Fibroblast of skin of back (primary cell): Measurements from ENCODE around the gene ARAP2.

ENCODE experiments used
- DNase-seq: peaks from one replicate; pipeline ENCODE4 v3.0.0-alpha.2; 2013

Gene ARAP2

GRCh38 chr4:36180206-36180605, 64.1 kb downstream of the ARAP2 start:
- no peak for DNase-seq

GRCh38 chr4:36178484-36178883, 65.8 kb downstream of the ARAP2 start:
- peak; percentile 71 for DNase-seq

GRCh38 chr4:36177946-36178345, 66.4 kb downstream of the ARAP2 start:
- peak; percentile 35 for DNase-seq

DNA sequence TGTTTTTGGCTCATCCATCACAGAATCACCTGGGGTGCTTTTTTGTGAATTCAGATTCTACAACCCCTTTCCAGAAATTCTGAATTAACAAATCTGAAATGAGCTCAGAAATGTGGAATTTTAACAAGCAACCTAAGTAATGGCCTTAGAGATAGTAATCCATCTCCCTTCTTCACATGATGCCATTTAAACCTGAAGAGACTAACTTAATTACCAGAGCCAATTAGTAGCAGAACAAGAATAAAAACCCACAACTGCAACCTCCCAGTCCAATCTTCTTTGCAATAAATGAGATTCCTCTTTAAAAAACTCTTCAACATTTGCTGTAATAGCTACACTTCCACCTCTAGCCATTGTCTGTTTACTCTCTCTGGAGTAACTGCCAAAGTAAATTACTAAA, 69.7 kb downstream of the ARAP2 start:
- no peak for DNase-seq

- no peak for DNase-seq
These were observed 70.4 kb downstream of the ARAP2 start for GRCh38 chr4:36173905-36174304.

- no peak for DNase-seq
These were observed 71.7 kb downstream of the ARAP2 start for GRCh38 chr4:36172656-36173055.

GRCh38 chr4:36168127-36168878, 76.0 kb downstream of the ARAP2 start:
- DNase-seq, result peak; percentile 70

- DNase-seq, result peak; percentile 76
These were observed 78.7 kb downstream of the ARAP2 start for GRCh38 chr4:36165631-36166005.

DNA sequence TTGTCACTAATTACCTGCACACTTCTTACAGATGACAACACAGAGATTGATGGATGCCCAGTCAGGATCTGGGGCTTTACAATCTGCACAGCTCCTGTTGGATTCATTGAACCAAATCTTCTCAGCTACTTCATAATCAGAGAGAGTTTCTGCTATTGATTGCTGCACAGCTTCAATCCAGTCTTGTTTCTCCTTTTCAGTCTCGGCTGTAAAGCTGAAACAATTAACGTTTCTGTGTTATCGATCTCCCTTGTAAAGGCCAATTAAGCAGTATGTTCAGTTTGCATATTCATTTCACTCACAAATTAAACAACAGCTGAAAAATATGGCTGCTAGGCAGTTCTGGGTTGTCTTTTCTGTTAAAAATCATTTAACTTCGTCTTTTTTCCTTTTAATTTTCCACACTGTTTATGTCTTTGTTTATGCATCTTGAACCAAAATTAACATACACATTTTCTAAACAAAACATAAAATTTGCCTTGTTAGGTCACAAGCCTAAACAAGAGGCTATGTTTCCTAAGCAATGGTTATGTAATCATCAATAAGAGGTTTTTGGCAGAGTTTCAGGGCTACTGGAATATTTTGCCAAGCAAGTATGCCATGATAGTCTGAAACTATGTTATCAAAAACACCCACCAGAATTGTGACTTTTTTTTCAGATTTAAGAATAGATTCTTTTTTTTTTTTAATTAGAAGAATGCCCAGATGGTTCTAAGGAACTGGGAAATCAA, 79.2 kb downstream of the ARAP2 start:
- DNase-seq, result peak; percentile 50

- no peak for DNase-seq
These were observed 81.1 kb downstream of the ARAP2 start for GRCh38 chr4:36163198-36163597.

DNA sequence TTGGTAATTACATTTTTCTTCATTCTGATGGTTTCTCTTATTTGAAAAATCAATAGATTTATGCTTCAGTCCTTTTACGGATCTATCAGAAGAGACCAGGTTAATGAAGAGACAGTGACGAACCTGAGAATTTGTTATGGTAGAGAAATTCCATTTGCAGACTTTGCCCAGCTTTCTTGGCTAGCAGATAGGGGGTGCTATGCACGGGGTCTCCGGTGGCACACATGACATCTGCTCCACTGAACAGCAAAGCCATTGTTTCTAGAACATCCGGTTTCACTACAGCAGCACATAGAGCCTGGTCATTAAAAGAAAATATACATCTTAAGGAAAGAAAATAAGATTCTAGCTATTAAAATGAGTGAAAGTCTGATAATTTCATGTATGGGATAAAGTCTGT, 85.1 kb downstream of the ARAP2 start:
- no peak for DNase-seq

GRCh38 chr4:36152735-36153134, 91.6 kb downstream of the ARAP2 start:
- DNase-seq, result no peak

DNA sequence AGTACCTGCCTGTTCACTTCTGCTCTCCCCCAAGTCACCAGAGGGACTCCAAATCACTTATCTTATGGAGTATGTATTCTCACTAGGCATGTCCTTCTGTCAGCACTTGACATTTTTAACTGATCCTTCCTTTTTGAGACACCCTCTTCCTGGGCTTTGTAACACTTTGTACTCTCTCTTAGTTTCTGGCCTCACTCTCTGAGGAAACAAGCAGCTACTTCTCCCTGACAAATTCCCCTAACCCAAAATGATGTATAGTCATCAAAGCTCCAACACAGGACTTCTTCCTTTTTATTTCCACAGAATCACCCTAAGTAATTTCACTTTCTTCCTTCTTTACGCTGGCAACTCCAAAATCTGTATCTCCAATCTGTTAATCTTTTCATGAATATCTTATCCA, 101.8 kb downstream of the ARAP2 start:
- DNase-seq, result no peak

GRCh38 chr4:36141186-36141585, 103.1 kb downstream of the ARAP2 start:
- no peak for DNase-seq

DNA sequence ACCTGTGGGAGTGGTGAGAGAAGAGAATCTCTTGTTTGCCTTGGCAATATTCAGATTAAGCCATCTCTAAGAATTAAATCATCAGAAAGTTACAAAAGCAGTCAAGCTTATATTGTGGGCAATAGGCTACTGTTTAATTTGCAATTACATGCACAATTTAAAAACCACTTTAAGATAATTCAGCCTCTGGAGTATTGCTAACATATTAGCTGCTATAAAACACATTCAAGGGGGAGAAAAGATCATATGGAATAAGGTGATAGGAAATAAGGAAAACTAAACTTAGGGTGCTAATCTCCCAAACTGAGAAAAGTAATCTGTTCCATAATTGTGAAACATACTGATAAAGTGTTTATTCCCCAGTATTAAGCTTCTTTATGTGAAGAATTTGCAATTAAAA, 103.9 kb downstream of the ARAP2 start:
- DNase-seq, result no peak

DNA sequence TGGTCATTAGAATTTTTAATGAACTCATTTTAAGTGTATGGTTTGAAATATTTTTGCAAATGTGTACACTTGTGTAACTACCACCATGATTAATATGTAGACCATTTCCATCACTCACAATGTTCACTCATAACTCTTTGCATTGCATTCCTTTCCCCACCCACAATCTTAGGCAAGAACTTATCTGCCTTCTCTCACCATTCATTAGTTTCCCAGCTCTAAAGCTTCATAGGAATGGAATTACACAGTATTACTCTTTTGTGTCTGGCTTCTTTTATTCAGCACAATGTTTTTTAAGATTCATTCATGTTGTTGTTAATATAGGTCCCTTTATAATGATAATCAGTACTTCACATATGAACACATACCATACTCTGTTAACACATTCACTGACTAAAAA, 106.1 kb downstream of the ARAP2 start:
- peak; percentile 77 for DNase-seq

DNA sequence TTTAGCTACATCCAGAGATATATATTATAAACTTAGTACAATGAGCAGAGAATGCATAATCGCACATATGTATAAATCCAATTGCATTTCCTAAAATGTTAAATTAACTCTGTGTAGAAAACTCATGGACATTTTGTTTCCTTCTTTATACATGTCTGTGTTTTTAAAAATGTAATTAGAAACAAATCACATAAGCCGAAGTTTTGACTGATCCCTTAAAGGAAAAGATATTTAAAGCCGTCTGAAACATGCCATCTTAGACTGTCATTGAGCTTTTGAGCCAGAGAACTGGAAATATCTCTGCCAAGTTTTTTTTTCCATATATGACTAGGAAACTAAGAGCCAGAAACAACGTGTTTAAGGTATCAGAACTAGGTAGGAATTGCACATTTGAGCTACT, 107.0 kb downstream of the ARAP2 start:
- no peak for DNase-seq

GRCh38 chr4:36133658-36134057, 110.7 kb downstream of the ARAP2 start:
- DNase-seq, result no peak

DNA sequence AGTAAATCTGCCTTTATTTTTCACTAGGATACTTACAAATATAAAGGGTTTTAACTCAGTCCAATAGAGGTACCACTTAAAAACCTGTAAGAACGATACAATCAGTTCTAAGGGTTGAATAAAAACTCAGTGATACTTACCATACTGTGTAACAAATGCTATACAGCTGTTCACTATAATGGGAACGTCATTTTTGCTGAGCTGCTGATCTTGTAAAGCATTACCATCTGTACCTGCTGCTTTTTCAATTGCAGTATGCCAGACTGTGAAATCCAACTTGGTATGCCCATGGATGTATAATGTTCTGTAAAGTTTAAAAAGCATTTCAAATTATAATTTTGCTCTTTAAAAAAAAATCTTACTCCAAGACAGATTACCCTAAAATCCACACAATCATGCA, 111.2 kb downstream of the ARAP2 start:
- DNase-seq, result no peak

DNA sequence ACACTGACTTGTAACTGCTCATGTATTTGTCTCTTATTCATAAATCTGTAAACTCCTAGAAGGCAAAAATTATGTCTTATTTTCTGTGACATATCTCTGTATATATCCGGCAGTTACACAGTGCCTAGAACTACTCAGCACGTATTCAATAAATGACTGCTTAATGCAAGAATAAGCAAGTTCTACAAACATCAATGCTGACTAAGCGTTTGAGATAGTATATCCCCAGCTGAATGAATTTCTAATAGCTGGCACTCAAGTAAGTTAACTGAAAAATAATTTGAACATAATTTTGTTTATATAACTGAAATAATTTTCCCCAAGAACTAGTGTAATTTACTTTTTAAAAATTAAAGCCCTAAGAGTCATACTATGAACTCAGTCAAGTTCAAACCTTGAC, 113.7 kb downstream of the ARAP2 start:
- no peak for DNase-seq

DNA sequence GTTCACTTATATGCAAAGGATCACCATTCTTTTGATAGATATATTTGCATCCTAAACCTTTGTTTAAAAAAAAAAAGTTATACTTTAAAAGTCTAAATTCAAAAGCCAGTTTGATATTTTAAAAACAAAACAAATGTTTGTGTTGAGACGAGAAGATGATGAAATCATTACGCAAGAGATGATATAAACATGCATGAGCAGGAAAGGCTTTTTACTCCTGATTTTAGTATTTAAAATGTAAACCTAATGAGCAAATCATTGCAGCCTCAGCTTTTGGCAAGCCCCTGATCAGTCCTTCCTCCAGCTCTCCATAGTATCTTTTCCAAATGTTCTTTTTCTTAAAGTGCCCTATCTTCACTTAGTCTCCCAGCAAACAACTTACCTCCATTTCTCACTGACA, 115.6 kb downstream of the ARAP2 start:
- no peak for DNase-seq

- DNase-seq, result no peak
These were observed 120.4 kb downstream of the ARAP2 start for GRCh38 chr4:36123906-36124305.

DNA sequence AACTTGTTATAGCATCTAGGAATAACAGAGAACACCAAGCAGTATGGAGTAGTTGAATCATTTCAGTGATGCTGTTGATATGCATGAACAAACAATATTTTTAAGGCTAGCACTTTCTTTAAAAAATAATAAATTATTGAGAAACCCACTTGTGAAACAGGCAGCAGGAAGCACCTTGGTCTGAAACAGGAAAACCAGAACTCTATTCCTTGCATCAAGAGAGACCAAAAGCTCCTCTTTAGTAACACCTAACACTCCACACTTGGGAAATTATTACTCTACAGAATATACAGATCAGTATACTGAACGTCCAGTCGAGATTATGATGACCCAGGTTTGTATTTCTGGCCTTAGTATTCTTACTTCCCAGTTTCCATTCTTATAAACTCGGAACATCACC, 129.0 kb downstream of the ARAP2 start:
- DNase-seq, result no peak

DNA sequence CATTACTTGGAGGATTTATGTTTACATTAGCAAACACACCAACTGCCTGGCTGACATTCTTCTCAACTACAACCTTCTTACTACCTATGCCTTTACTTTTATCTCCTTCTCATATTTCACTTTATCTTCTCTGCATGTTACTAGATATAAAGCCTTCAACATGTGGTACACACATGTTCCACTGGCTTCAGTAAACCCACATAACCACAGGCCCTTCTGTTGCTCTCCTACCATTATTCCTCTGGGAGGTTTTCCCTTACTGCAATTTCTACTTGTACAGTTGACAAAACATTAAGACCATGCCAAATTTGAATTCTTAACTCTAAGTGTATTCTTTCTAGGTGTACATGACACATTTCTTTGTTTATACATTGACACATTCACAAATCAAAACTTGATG, 133.1 kb downstream of the ARAP2 start:
- peak; percentile 32 for DNase-seq
